Measurements from ENCODE around the gene MRM3.
"Not testable (repeated sequence)": the region's sequence is repeated elsewhere in the genome, so short reads cannot be mapped to it uniquely, and the experiment has no call there.

Gene MRM3

GRCh38 chr17:802901-803881 is 21.0 kb downstream of the MRM3 start:
- Histone ChIP-seq H3K9me3 (no peaks in the 10 kb centered on the region), H3K27me3 (no peaks in the 10 kb centered on the region), H3K36me3 (no peaks in the 10 kb centered on the region), H3K4me1 (no peaks in the 10 kb centered on the region), H3K4me3 (ENCODE audit: low read depth, low read length) (no peak overlapping the region)
- TF ChIP-seq, protein P1, sequence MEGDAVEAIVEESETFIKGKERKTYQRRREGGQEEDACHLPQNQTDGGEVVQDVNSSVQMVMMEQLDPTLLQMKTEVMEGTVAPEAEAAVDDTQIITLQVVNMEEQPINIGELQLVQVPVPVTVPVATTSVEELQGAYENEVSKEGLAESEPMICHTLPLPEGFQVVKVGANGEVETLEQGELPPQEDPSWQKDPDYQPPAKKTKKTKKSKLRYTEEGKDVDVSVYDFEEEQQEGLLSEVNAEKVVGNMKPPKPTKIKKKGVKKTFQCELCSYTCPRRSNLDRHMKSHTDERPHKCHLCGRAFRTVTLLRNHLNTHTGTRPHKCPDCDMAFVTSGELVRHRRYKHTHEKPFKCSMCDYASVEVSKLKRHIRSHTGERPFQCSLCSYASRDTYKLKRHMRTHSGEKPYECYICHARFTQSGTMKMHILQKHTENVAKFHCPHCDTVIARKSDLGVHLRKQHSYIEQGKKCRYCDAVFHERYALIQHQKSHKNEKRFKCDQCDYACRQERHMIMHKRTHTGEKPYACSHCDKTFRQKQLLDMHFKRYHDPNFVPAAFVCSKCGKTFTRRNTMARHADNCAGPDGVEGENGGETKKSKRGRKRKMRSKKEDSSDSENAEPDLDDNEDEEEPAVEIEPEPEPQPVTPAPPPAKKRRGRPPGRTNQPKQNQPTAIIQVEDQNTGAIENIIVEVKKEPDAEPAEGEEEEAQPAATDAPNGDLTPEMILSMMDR (IDR thresholded peaks at IDR 0.05; ENCODE audit: low read depth, low read length): no peak
- no peak for DNase-seq

DNA sequence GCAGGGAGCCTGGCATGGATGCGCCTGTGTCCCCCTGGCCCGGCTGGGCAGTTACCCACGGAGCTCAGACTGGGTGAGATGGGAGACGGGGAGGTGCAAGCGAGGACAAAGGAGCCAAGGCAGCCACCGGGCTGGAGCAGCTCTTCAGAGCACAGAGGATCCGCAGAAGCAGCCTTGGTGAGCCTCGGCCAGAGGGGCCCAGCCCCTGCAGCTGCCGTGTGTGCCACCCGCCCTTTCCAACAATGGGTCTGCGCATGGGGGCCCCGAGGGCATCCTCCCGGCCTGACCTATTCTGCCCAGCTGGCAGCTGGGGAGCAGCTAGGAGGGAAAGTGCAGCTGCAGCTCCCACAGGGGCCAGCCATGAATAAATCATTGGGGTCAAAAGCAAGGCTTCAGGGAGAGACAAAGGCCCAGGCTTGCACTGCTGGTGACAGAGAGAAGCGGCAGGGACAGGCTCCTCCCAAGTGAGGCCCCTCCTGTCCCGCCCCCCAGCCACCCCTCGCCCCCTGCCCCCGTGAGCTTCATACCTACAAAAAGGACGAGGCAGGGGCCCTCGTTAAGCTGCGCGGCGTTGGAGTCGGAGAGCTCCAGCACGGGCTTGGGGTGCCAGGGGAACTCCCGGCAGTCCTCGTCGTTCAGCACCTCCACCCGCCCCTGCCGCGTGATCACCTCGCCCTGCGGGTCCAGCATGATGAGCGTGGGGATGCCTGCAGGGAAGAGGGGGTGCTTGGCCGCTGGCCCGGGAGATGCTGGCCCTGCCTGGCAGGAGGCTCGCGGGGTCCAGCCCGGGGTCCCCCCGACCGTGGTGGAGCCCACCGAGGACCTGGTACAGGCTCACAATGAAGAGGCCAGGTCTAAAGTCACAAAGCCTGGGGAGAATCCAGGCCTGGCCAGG is 22.6 kb downstream of the MRM3 start:
- DNase-seq: no peak
- TF ChIP-seq, protein P1 (IDR thresholded peaks at IDR 0.05; ENCODE audit: low read depth, low read length): no peak
- Histone ChIP-seq H3K9me3 (no peaks in the 10 kb centered on the region), H3K4me3 (ENCODE audit: low read depth, low read length) (no peak overlapping the region), H3K36me3 (no peaks in the 10 kb centered on the region), H3K4me1 (no peaks in the 10 kb centered on the region), H3K27me3 (no peaks in the 10 kb centered on the region)

DNA sequence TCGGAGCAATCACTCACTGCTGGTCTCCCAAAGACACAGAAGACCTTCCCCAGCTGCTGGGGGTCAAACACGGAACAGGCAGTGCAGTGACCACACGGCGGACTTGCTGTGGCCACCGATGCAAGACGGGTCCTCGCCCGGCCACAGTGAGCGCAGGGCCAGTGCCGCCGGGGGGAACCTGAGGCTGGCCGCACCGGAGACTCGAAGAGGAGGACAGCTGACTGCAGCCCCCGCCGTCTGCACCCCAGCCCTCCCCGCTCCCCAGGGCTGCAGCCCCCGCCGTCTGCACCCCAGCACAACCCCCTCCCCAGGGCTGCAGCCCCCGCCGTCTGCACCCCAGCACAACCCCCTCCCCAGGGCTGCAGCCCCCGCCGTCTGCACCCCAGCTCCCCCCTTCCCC is 23.7 kb downstream of the MRM3 start:
- DNase-seq; H3K9me3 ChIP-seq; H3K4me3 ChIP-seq (ENCODE audit: low read depth, low read length); H3K27me3 ChIP-seq; H3K36me3 ChIP-seq; H3K4me1 ChIP-seq: not testable (repeated sequence)

DNA sequence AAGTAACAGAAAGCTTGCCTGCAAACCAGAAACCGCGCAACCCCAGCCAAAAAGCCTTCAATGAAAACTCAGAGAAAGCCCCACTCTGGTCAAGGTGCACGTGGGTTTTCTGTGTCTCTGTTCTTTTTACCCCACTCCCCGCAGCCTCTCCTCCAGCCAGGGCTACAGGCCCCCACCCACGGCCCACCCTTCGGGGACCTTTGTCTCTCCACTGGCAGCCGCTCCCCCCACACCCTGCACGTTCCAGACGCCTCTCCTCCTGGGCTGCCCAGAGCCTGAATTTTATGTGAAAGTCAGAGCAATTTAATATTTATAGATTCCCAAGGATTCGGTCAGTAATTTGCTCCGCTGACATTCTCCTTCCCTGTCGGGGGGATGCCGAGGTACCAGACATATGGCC is 24.2 kb downstream of the MRM3 start:
- no peaks in the 10 kb centered on the region for H3K27me3 ChIP-seq
- no peaks in the 10 kb centered on the region for H3K9me3 ChIP-seq
- TF ChIP-seq, protein P1 (IDR thresholded peaks at IDR 0.05; ENCODE audit: low read depth, low read length): no peak
- no peak for DNase-seq
- no peaks in the 10 kb centered on the region for H3K4me1 ChIP-seq
- no peaks in the 10 kb centered on the region for H3K36me3 ChIP-seq
- H3K4me3 ChIP-seq (ENCODE audit: low read depth, low read length): no peak overlapping the region

GRCh38 chr17:806781-807522 is 24.8 kb downstream of the MRM3 start:
- Histone ChIP-seq H3K36me3 (no peaks in the 10 kb centered on the region), H3K27me3 (no peaks in the 10 kb centered on the region), H3K4me1 (no peaks in the 10 kb centered on the region), H3K9me3 (no peaks in the 10 kb centered on the region), H3K4me3 (ENCODE audit: low read depth, low read length) (no peak overlapping the region)
- TF ChIP-seq, protein P1 (IDR thresholded peaks at IDR 0.05; ENCODE audit: low read depth, low read length): no peak
- no peak for DNase-seq
